ENCODE results near the gene DICER1. TPM values are rescaled to one million over a fixed set of nuclear protein-coding genes. Genes with fewer than 3 reads are reported as not detected.
A peak's percentile ranks its signal among the peaks of the same experiment; 100 is the strongest.

DICER1 gene
- total and polyA plus RNA-seq, 9 of the 15 experiments (the other 6 are each of a cell fraction or from before 2014, with no cell fraction given) = 2.5 to 23.2 (median 12.4) TPM

GRCh38 chr14:95185767-95186392 lies 28.6 kb upstream of the DICER1 start (continued):
- TF ChIP-seq BRF1 (IDR thresholded peaks at IDR 0.05; ENCODE audit: borderline replicate concordance, extremely low read depth, insufficient read length) = no peak
- TF ChIP-seq BHLHE40 (IDR thresholded peaks at IDR 0.05; ENCODE audit: low read length) = peak; percentile 41; the same call in 1 of the 2 replicates
- TF ChIP-seq PHF21A (IDR thresholded peaks at IDR 0.05; ENCODE audit: borderline replicate concordance, low read depth) = no peak
- no peak for TF ChIP-seq ZBTB11 (CRISPR knock-in tag; IDR thresholded peaks at IDR 0.05)
- no peak for TF ChIP-seq TSC22D4 (tag; IDR thresholded peaks at IDR 0.05)
- no peak for TF ChIP-seq ETV5 (CRISPR knock-in tag; IDR thresholded peaks at IDR 0.05; ENCODE audit: low read depth)
- TF ChIP-seq SREBF2 (CRISPR knock-in tag; IDR thresholded peaks at IDR 0.05) = no peak
- TF ChIP-seq CEBPZ (IDR thresholded peaks at IDR 0.05; ENCODE audit: borderline replicate concordance, low read depth, low read length) = no peak
- 0 out of 2 replicates have a peak, but pooled peaks have one; percentile 19 for TF ChIP-seq GABPA (tag; conservative IDR thresholded peaks at IDR 0.05; ENCODE audit: low read depth)
- no peak for TF ChIP-seq SIN3A (IDR thresholded peaks at IDR 0.05; ENCODE audit: borderline replicate concordance in 2 of 2, control insufficient read depth in 1 of 2, low read depth in 2 of 2, low read length in 2 of 2)
- no peak for TF ChIP-seq ZNF699 (CRISPR knock-in tag; IDR thresholded peaks at IDR 0.05; ENCODE audit: insufficient replicate concordance)
- no peak for TF ChIP-seq DIDO1 (tag; IDR thresholded peaks at IDR 0.05; ENCODE audit: low read depth)
- no peak for TF ChIP-seq ZNF274 (IDR thresholded peaks at IDR 0.05; ENCODE audit: borderline replicate concordance, low read depth, low read length)
- TF ChIP-seq ZNF778 (CRISPR knock-in tag; IDR thresholded peaks at IDR 0.05) = no peak
- TF ChIP-seq ZNF143 (CRISPR knock-in tag; IDR thresholded peaks at IDR 0.05) = no peak
- no peak for TF ChIP-seq ZNF232 (CRISPR knock-in tag; IDR thresholded peaks at IDR 0.05)
- TF ChIP-seq U2AF2 (optimal IDR thresholded peaks at IDR 0.05; ENCODE audit: low read depth, low read length) = no peak
- no peak for TF ChIP-seq E2F5 (CRISPR knock-in tag; IDR thresholded peaks at IDR 0.05)
- TF ChIP-seq ARNT (IDR thresholded peaks at IDR 0.05) = no peak
- no peak for TF ChIP-seq ZNF23 (CRISPR knock-in tag; IDR thresholded peaks at IDR 0.05)
- TF ChIP-seq TCFL5 (CRISPR knock-in tag; conservative IDR thresholded peaks at IDR 0.05) = no peak

All from K562 (cell line).